GM11168 (cell line): ENCODE results near the gene REXO1.
"Not testable (repeated sequence)": the region's sequence is repeated elsewhere in the genome, so short reads cannot be mapped to it uniquely, and the experiment has no call there.

Experiments used
- in situ Hi-C: fragments of 300-500 bp; cut with MboI; formaldehyde crosslinking; loops from one replicate; pipeline ENCODE4 v1.12.0; 2022; ENCODE audit warnings: low sequenced_read_pairs; ENCODE audit not compliant: unreplicated experiment

REXO1 gene

GRCh38 chr19:1805401-1806183, 42.7 kb downstream of the REXO1 start:
- in situ Hi-C loops = no loop called here

DNA sequence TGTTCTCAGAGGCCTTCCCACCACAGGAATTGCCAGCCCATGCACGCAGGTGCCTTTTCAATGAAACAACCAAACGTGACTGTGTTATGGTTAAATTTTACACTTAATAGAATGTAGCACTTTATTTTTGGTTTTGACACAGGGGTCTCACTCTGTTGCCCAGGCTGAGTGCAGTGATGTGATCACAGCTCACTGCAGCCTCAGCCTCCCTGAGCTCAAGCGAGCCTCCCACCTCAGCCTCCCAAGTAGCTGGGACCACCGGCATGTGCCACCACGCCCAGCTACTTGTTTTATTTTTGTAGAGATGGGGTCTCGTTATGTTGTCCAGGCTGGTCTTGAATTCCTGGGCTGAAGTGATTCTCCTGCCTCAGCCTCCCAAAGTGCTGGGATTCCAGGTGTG, 43.4 kb downstream of the REXO1 start:
- in situ Hi-C loops = no loop called here

- in situ Hi-C loops = no loop called here
These were observed 48.5 kb downstream of the REXO1 start for GRCh38 chr19:1799695-1800342.

DNA sequence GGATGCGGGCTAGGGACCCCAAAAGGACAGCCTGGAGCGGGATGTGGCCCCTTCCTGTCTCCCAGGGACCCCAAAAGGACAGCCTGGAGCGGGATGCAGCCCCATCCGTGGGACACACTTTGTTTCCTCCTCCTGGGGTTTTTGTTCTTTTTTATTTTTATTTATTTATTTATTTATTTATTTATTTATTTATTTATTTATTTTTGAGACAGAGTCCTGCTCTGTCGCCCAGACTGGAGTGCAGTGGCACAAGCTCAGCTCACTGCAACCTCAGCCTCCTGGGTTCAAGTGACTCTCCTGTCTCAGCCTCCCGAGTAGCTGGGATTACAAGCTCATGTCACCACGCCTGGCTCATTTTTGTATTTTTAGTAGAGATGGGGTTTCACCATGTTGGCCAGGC, 51.0 kb downstream of the REXO1 start:
- in situ Hi-C loops = not testable (repeated sequence)

DNA sequence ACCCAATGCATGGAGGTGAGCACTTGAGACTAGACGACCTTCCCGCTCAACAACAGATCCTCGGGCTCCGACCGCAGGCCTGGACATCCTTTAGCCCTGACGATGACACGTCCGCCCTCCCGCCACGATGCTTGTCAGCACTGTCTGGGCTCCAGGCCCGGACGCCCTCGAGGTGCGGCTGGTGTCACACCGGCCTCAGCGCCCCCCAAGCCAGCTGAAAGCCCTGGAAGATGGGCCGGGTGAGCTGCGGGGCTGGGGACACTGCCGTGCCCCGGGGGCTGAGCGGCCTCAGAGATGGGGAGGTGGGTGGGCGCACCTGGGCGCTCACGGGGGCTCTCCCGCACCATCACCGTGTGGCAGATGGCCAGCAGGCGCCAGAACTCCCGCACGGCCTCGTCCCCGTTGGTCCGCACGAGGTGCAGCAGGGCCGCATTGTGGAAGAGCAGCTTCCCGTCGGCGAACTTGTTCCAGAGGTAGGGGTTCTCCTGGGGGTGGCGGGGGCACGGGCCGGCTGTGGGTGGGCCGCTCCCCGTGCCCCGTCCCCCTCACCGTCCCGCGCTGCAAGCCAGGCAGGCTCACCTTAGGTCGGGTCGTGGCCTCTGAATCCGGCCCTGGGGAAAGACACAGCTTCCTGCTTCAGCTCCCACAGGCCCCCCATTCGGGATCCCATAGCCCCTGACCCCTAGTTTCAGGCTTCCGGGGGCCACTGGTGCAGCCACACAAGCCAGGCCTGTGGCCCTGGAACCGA, 51.7 kb downstream of the REXO1 start:
- in situ Hi-C loops = no loop called here

- in situ Hi-C loops = no loop called here
These were observed 53.7 kb downstream of the REXO1 start for GRCh38 chr19:1794424-1795172.

DNA sequence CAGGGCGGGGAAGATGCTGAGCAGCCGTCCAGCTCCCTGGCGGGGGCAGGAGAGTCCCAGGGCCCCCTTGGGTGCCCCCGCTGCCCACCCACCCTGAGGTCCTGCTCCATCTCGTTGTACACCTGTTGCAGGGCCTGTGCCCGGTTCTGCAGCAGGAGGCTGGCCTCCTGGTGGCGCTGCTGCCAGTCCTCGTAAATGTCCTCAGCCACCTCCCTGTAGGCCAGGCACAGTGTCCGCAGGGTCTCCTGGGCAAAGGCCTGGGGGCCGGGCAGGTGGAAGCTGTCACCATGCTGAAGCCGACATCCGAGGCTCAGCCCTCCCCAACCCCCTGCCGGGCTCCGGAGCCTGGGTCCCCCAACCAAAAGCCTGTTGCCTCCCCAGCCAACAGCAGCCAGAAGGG, 56.4 kb downstream of the REXO1 start:
- in situ Hi-C loops = no loop called here

DNA sequence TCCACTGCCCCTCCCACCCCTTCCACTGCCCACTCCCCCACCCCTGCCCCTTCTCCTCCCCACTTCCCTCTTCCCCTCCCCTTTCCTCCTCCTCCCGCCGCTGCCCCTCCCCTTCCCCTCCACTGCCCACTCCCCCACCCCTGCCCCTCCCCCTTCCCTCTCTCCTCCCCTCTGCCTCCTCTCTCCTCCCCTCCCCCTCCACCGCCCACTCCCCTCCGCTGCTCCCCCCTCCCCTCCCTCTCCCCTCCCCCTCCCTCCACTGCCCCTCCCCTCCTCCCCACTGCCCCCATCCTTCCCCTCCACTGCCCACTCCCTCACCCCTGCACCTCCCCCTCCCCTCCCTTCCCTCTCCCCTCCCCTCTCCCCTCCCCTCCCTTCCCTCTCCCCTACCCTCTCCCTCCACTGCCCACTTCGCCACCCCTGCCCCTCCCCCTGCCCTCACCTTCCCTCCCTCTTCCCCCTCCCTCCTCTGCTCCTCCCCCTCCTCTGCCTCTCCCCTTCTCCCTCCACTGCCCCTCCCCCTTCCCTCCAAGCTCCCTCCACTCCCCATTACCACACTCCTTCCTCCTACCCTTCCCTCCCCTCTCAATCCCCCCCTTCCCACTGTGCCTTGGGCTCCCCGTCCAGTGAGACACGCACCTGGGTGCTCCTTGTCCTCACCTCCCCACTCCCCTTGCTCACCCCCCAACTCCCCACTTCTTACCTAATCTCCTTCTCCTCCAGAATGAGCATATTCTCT, 58.1 kb downstream of the REXO1 start:
- in situ Hi-C loops = no loop called here

DNA sequence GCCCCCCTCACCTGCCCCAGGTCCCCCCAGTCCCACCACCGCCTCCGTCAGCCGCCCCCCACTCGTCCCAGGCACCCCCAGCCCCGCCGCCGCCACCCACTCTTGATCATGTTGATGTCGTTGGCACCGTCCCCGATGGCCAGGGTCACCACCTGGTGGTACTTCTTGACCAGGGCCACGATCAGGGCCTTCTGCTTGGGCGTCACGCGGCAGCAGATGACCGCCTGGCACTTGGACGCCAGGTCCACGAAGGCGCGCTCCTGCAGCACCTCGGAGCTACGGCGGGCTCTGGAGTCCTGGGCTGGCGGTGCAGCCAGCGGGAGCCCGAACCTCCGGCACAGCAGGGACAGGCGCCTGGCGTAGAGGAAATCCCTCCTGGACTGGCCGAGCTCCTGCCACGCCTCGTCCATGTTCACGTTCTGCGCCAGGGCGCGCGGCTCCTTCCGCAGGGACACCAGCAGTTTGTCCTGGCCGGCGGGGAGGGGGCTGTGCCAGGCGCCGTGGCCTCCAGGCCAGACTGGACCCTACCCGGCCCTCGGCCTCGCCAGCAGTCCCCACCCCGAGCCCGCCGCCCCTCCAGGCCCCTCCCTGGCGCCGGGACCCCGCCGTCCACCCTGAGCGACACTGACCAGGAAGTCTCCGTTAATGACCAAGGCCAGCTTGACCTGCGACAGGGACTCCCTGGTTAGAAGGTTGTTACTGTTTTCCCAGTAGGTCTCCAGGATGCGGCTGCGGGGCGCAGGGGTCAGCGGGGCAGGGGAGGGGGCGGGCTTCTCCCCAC, 58.8 kb downstream of the REXO1 start:
- in situ Hi-C loops = no loop called here

- in situ Hi-C loops = no loop called here
These were observed 61.2 kb downstream of the REXO1 start for GRCh38 chr19:1787116-1787515.

- in situ Hi-C loops = no loop called here
These were observed 61.6 kb downstream of the REXO1 start for GRCh38 chr19:1786668-1787067.

GRCh38 chr19:1785310-1785709, 63.0 kb downstream of the REXO1 start:
- in situ Hi-C loops = no loop called here

- in situ Hi-C loops = no loop called here
These were observed 64.4 kb downstream of the REXO1 start for GRCh38 chr19:1783874-1784273.

GRCh38 chr19:1783354-1783753, 64.9 kb downstream of the REXO1 start:
- in situ Hi-C loops = no loop called here

DNA sequence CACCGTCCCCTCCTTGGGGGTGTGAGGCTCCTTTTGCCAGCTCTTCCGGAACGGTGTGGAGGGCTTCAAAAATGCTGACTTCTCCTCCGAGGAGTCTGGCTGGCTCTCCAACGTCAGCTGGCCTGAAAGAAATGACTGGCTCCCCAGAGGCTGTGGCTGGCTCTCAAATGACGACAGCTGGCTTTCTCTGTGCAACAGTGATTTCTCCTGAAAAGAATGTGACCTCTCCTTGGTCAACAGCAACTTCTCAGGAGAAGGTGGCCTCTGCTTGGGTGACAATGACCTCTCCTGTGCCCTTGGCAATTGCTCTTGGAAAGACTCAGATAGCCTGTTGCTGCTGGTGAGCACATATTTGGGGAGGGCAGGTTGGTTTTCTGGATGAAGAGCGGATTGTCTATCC, 65.8 kb downstream of the REXO1 start:
- in situ Hi-C loops = no loop called here

DNA sequence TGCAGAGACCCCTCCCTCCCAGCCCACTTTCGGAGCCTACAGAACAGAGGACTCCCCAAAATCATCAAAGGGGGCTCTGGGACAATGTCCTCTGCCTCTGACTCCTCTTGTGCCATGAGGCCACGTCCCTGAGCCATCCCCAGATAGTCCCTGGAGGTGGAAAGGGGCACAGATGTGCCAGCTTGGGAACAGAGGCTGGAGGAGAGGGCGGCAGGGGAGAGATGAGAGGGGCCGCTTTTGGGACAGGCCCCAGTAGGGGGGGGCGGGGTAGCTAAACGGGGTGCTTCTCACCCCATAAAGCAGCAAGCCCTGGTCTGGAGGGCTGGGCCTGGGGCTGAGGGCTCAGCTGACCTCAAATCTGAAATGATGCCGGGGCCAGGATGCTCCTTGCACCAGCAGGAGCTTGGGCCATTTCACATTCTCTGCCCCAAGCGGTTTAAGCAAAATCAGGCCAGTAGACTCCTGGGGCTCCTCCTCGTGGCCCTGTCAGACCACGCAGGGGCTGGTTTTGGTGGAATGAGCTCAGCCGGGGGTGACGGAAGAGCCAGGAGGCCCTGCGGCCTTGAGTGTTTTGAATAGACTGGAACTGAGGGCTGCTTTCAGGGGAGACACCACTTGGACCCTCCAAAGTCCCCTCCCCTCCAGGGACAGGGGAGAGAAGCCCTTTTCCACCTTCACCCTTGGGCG, 67.9 kb downstream of the REXO1 start:
- in situ Hi-C loops = no loop called here

DNA sequence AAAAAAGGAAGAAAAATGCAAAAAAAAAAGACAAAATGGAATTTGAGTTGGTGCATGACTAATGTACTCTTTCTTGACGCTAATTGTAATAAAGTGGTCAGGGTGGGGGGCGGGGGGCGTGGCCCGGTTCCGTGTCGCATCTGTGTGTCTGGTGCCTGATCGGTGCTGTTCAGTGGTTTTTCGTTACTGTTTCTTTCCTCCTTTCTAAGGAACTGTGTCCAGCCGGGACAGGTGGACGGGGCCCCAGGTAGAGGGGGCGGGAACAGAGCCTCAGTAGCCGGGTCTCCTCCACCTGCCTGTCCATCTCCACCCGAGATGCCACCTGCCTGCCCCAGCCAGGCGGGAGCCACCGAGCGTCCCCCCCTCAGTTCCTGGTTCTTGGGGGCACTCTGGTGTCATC, 68.7 kb downstream of the REXO1 start:
- in situ Hi-C loops = loop anchor here (10.0 kb wide), 1 partner anchor 235 kb away; no protein-coding TSS in a partner anchor

GRCh38 chr19:1777149-1777548, 71.1 kb downstream of the REXO1 start:
- in situ Hi-C loops = loop anchor here (10.0 kb wide), 1 partner anchor 232 kb away; no protein-coding TSS in a partner anchor
